CD4-positive, alpha-beta T cell treated with Interleukin-17A for 1 hour (primary cell): ENCODE measurements around the gene CCDC8.
"Not testable (repeated sequence)": the region's sequence is repeated elsewhere in the genome, so short reads cannot be mapped to it uniquely, and the experiment has no call there.

Experiments used
- DNase-seq: peaks from one replicate; pipeline ENCODE4 v3.0.0-alpha.2; 2020

Gene CCDC8

GRCh38 chr19:46397801-46398479 lies 15.4 kb downstream of the CCDC8 start:
- not testable (repeated sequence) for DNase-seq

GRCh38 chr19:46394402-46394797 lies 19.0 kb downstream of the CCDC8 start:
- no peak for DNase-seq

GRCh38 chr19:46393456-46394401 lies 19.6 kb downstream of the CCDC8 start:
- DNase-seq: no peak

- no peak for DNase-seq
Observed at GRCh38 chr19:46392837-46393236, 20.5 kb downstream of the CCDC8 start.

GRCh38 chr19:46392252-46392801 lies 21.0 kb downstream of the CCDC8 start:
- DNase-seq: no peak

GRCh38 chr19:46391296-46392251 lies 21.8 kb downstream of the CCDC8 start:
- no peak for DNase-seq

GRCh38 chr19:46390866-46391265 lies 22.5 kb downstream of the CCDC8 start:
- no peak for DNase-seq

- no peak for DNase-seq
Observed at GRCh38 chr19:46390121-46390858, 23.1 kb downstream of the CCDC8 start.

- DNase-seq: no peak
Observed at GRCh38 chr19:46388311-46389095, 24.9 kb downstream of the CCDC8 start.

- DNase-seq: no peak
Observed at GRCh38 chr19:46387713-46388130, 25.6 kb downstream of the CCDC8 start.

- DNase-seq: no peak
Observed at GRCh38 chr19:46386996-46387712, 26.2 kb downstream of the CCDC8 start.

- DNase-seq: no peak
Observed at GRCh38 chr19:46386151-46386550, 27.2 kb downstream of the CCDC8 start.

- DNase-seq: no peak
Observed at GRCh38 chr19:46385636-46386035, 27.7 kb downstream of the CCDC8 start.

GRCh38 chr19:46384396-46384795 lies 29.0 kb downstream of the CCDC8 start:
- DNase-seq: no peak

- no peak for DNase-seq
Observed at GRCh38 chr19:46383846-46384245, 29.5 kb downstream of the CCDC8 start.

GRCh38 chr19:46383171-46383815 lies 30.1 kb downstream of the CCDC8 start:
- no peak for DNase-seq

GRCh38 chr19:46381756-46382345 lies 31.5 kb downstream of the CCDC8 start:
- no peak for DNase-seq

- no peak for DNase-seq
Observed at GRCh38 chr19:46381346-46381745, 32.0 kb downstream of the CCDC8 start.

GRCh38 chr19:46380690-46381089 lies 32.7 kb downstream of the CCDC8 start:
- DNase-seq: no peak
